H9 (cell line): Measurements from ENCODE around the gene PTPN21. TPM values are rescaled to one million over a fixed set of nuclear protein-coding genes. Genes with fewer than 3 reads are reported as not detected.

Experiments used
- DNase-seq: peaks from one replicate; pipeline ENCODE4 v3.0.0-alpha.2; 2017
- H2AFZ ChIP-seq: one replicate; pipeline ENCODE4 v1.6.1; 2013; ENCODE audit warnings: mild to moderate bottlenecking, low read length, control low read depth, moderate library complexity
- H2AK5ac ChIP-seq: 2 replicates; pipeline ENCODE4 v1.6.1; 2013; ENCODE audit warnings: low read length, control low read depth, mixed read lengths; ENCODE audit not compliant: insufficient read length
- H2BK120ac ChIP-seq: one replicate; pipeline ENCODE4 v1.6.1; 2013; ENCODE audit warnings: low read depth, mild to moderate bottlenecking, low read length, control low read depth, inconsistent platforms; ENCODE audit not compliant: poor library complexity, severe bottlenecking
- H2BK12ac ChIP-seq: 2 replicates; pipeline ENCODE4 v1.6.1; 2013; ENCODE audit warnings: low read length, control low read depth, mixed read lengths, low read depth; ENCODE audit not compliant: insufficient read length
- H2BK15ac ChIP-seq: 2 replicates; pipeline ENCODE4 v1.6.1; 2013; ENCODE audit warnings: low read depth, low read length, control low read depth
- H2BK20ac ChIP-seq: one replicate; pipeline ENCODE4 v1.6.1; 2013; ENCODE audit warnings: low read depth, mild to moderate bottlenecking, low read length, control low read depth, inconsistent platforms; ENCODE audit not compliant: poor library complexity, severe bottlenecking
- H2BK5ac ChIP-seq: 2 replicates; pipeline ENCODE4 v1.6.1; 2013; ENCODE audit warnings: low read length, control low read depth, mixed read lengths; ENCODE audit not compliant: insufficient read length
- H3K14ac ChIP-seq: 2 replicates; pipeline ENCODE4 v1.6.1; 2013; ENCODE audit warnings: low read length, control low read depth; ENCODE audit not compliant: insufficient read depth
- H3K18ac ChIP-seq: 2 replicates; pipeline ENCODE4 v1.6.1; 2013; ENCODE audit warnings: low read depth, mild to moderate bottlenecking, mixed read lengths, low read length, control low read depth; ENCODE audit not compliant: insufficient read length
- H3K23ac ChIP-seq: 2 replicates; pipeline ENCODE4 v1.6.1; 2013; ENCODE audit warnings: low read length, control low read depth, mixed read lengths, low read depth; ENCODE audit not compliant: insufficient read length
- H3K23me2 ChIP-seq: 2 replicates; pipeline ENCODE4 v1.6.1; 2013; ENCODE audit warnings: low read depth, mild to moderate bottlenecking, mixed read lengths, low read length, control low read depth; ENCODE audit not compliant: insufficient read length, poor library complexity, severe bottlenecking
- H3K27ac ChIP-seq: 2 replicates; pipeline ENCODE4 v1.5.1; 2013; ENCODE audit warnings: low read length, control low read depth, mixed read lengths, low read depth; ENCODE audit not compliant: insufficient read length
- H3K27me3 ChIP-seq: 2 replicates; pipeline ENCODE4 v1.6.1; 2013; ENCODE audit warnings: low read length, control low read depth, inconsistent platforms; ENCODE audit not compliant: insufficient read depth
- H3K4ac ChIP-seq: 2 replicates; pipeline ENCODE4 v1.6.1; 2013; ENCODE audit warnings: low read depth, mild to moderate bottlenecking, control low read depth, inconsistent platforms, low read length, moderate library complexity
- H3K4me1 ChIP-seq: 2 replicates; pipeline ENCODE4 v1.6.1; 2013; ENCODE audit warnings: low read length, control low read depth, inconsistent platforms; ENCODE audit not compliant: insufficient read depth
- H3K4me2 ChIP-seq: 2 replicates; pipeline ENCODE4 v1.6.1; 2013; ENCODE audit warnings: low read length, control low read depth, mixed read lengths; ENCODE audit not compliant: insufficient read length, insufficient read depth
- H3K56ac ChIP-seq: 2 replicates; pipeline ENCODE4 v1.6.1; 2013; ENCODE audit warnings: low read depth, mild to moderate bottlenecking, mixed read lengths, low read length, control low read depth; ENCODE audit not compliant: insufficient read length
- H3K79me1 ChIP-seq: 2 replicates; pipeline ENCODE4 v1.6.1; 2013; ENCODE audit warnings: low read depth, mild to moderate bottlenecking, moderate library complexity, low read length, control low read depth, inconsistent platforms; ENCODE audit not compliant: insufficient read depth, poor library complexity, severe bottlenecking
- H3K79me2 ChIP-seq: 2 replicates; pipeline ENCODE4 v1.6.1; 2013; ENCODE audit warnings: low read length, control low read depth, inconsistent platforms; ENCODE audit not compliant: insufficient read depth
- H3K9ac ChIP-seq: 2 replicates; pipeline ENCODE4 v1.6.1; 2013; ENCODE audit warnings: low read length, control low read depth, mixed read lengths; ENCODE audit not compliant: insufficient read length; ENCODE audit errors: extremely low read depth
- H3K9me3 ChIP-seq: one replicate; pipeline ENCODE4 v1.6.1; 2013; ENCODE audit warnings: low read depth, low read length, inconsistent platforms; ENCODE audit not compliant: control insufficient read depth
- H3T11ph ChIP-seq: one replicate; pipeline ENCODE4 v1.6.1; 2013; ENCODE audit warnings: mild to moderate bottlenecking, low read length, control low read depth, inconsistent platforms
- H4K20me1 ChIP-seq: one replicate; pipeline ENCODE4 v1.6.1; 2013; ENCODE audit not compliant: control insufficient read depth, insufficient read length, insufficient read depth
- H4K5ac ChIP-seq: 2 replicates; pipeline ENCODE4 v1.6.1; 2013; ENCODE audit warnings: low read depth, mild to moderate bottlenecking, mixed read lengths, low read length, control low read depth; ENCODE audit not compliant: insufficient read length
- H4K8ac ChIP-seq: replicated peaks from 2 replicates; pipeline ENCODE4 v1.6.1; 2013; ENCODE audit warnings: low read length, control low read depth, mixed read lengths, low read depth; ENCODE audit not compliant: insufficient read length
- H4K91ac ChIP-seq: 2 replicates; pipeline ENCODE4 v1.6.1; 2013; ENCODE audit warnings: low read depth, mild to moderate bottlenecking, moderate library complexity, mixed read lengths, low read length, control low read depth; ENCODE audit not compliant: insufficient read length
- H3K27ac Mint-ChIP-seq, 3 experiments: 2 replicates in 2 of 3; 3 replicates in 1 of 3; pipeline ENCODE4 v1.8.0; 2020 to 2021; ENCODE audit warnings: mixed read lengths in 3 of 3, mild to moderate bottlenecking in 1 of 3, moderate library complexity in 1 of 3
- H3K27me3 Mint-ChIP-seq: 2 replicates; pipeline ENCODE4 v1.8.0; 2021; ENCODE audit warnings: low read depth, mild to moderate bottlenecking, moderate library complexity, mixed read lengths
- H3K36me3 Mint-ChIP-seq, 3 experiments: 2 replicates in 2 of 3; 3 replicates in 1 of 3; pipeline ENCODE4 v1.8.0; 2020 to 2021; ENCODE audit warnings: low read depth in 3 of 3, mixed read lengths in 3 of 3; ENCODE audit not compliant: insufficient read depth in 1 of 3
- H3K4me1 Mint-ChIP-seq, 2 experiments: 2 replicates each; pipeline ENCODE4 v1.8.0; 2020; ENCODE audit warnings: mixed read lengths in 2 of 2
- H3K4me3 Mint-ChIP-seq, 2 experiments: 2 replicates in 1 of 2; 3 replicates in 1 of 2; pipeline ENCODE4 v1.8.0; 2020 to 2021; ENCODE audit warnings: mild to moderate bottlenecking in 2 of 2, mixed read lengths in 2 of 2, moderate library complexity in 1 of 2
- H3K9me3 Mint-ChIP-seq, 2 experiments: 2 replicates in 1 of 2; 3 replicates in 1 of 2; pipeline ENCODE4 v1.8.0; 2020; ENCODE audit warnings: mild to moderate bottlenecking in 2 of 2, mixed read lengths in 2 of 2, moderate library complexity in 1 of 2
- WGBS: extraction: QIAGEN DNeasy Blood & Tissue Kit; methylation state at CpG from one replicate; pipeline ENCODE4 v1.1.7; 2013; ENCODE audit warnings: missing lambda C conversion rate, low lambda C conversion rate, mixed read lengths; ENCODE audit not compliant: insufficient read length; ENCODE audit errors: extremely low coverage; 5-methylcytosine and 5-hydroxymethylcytosine counted together
- total RNA-seq: library from RNA; stranded (reverse); gene quantifications from 2 replicates; pipeline ENCODE4 v1.2.1, GENCODE V29; 2021
- TF ChIP-seq, protein P1 (sequence below): fragments of 200-600 bp; sonication (generic); conservative IDR thresholded peaks from 3 replicates; pipeline ENCODE4 v1.8.0; 2021; ENCODE audit warnings: antibody characterized with exemption, mild to moderate bottlenecking

Gene PTPN21
- total RNA-seq, 1 experiment from 2014 or later = 14.3 TPM

DNA sequence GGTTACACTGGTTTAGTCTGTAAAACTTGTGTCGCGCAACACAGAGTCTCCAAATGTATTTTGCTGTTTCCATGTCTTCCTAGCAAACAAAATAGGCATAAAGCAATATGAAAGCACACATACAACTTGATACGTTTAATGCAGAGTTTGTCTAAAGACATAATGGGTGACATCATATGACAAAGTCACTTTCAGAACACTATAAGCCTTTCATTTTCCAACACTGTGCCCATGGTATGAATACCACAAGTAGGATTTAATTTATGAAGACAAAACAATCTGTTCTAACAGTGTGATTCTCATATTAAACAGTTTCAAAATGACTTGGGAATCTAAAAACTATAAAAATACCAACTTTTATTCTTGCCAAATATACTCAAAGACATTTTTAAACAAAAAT, 58.4 kb downstream of the PTPN21 start:
- no peak overlapping the region for H2BK20ac ChIP-seq
- no peak overlapping the region for H3T11ph ChIP-seq
- H3K23me2 ChIP-seq = no peaks in the 10 kb centered on the region
- no peak overlapping the region for H2AK5ac ChIP-seq
- H3K4ac ChIP-seq = no peak overlapping the region
- no peaks in the 10 kb centered on the region for H4K20me1 ChIP-seq
- no peak overlapping the region for H2AFZ ChIP-seq
- no peak overlapping the region for H3K14ac ChIP-seq
- Mint-ChIP-seq H3K27me3 (no peaks in the 10 kb centered on the region), H3K4me1 (peaks cover 10 to 12% of the 10 kb centered on the region in 2 experiments), H3K27ac (no peak overlapping the region), H3K9me3 (no peaks in the 10 kb centered on the region), H3K4me3 (no peak overlapping the region), H3K36me3 (peaks cover 4 to 44% (median 32%) of the 10 kb centered on the region in 3 experiments; a peak in 6 of 7 replicates)
- no peak overlapping the region for H3K4me2 ChIP-seq
- H3K79me1 ChIP-seq = no peaks in the 10 kb centered on the region
- H3K4me1 ChIP-seq = no peaks in the 10 kb centered on the region
- H3K79me2 ChIP-seq = no peaks in the 10 kb centered on the region
- no peak overlapping the region for H4K5ac ChIP-seq
- H4K8ac ChIP-seq = no peak overlapping the region
- no peak overlapping the region for H3K27ac ChIP-seq
- no peak for DNase-seq
- no CpG with 5 or more reads among the region's 3 CpGs for WGBS
- H4K91ac ChIP-seq = no peak overlapping the region
- no peak overlapping the region for H3K56ac ChIP-seq
- H3K27me3 ChIP-seq = no peaks in the 10 kb centered on the region
- H3K9ac ChIP-seq = no peak overlapping the region
- H3K18ac ChIP-seq = no peak overlapping the region
- no peak overlapping the region for H2BK12ac ChIP-seq
- no peak overlapping the region for H2BK5ac ChIP-seq
- TF ChIP-seq, protein P1, sequence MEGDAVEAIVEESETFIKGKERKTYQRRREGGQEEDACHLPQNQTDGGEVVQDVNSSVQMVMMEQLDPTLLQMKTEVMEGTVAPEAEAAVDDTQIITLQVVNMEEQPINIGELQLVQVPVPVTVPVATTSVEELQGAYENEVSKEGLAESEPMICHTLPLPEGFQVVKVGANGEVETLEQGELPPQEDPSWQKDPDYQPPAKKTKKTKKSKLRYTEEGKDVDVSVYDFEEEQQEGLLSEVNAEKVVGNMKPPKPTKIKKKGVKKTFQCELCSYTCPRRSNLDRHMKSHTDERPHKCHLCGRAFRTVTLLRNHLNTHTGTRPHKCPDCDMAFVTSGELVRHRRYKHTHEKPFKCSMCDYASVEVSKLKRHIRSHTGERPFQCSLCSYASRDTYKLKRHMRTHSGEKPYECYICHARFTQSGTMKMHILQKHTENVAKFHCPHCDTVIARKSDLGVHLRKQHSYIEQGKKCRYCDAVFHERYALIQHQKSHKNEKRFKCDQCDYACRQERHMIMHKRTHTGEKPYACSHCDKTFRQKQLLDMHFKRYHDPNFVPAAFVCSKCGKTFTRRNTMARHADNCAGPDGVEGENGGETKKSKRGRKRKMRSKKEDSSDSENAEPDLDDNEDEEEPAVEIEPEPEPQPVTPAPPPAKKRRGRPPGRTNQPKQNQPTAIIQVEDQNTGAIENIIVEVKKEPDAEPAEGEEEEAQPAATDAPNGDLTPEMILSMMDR = no peak
- no peak overlapping the region for H2BK15ac ChIP-seq
- no peaks in the 10 kb centered on the region for H3K9me3 ChIP-seq
- no peak overlapping the region for H3K23ac ChIP-seq
- H2BK120ac ChIP-seq = no peak overlapping the region
